ENCODE measurements around the gene NPEPPS.

The NPEPPS gene

GRCh38 chr17:47611372-47612350 is 80.8 kb downstream of the NPEPPS start:
- Histone ChIP-seq H3K36me3 (ENCODE audit: control insufficient read depth, insufficient read depth, low read length) (peaks cover 69% of the 10 kb centered on the region), H3K4me3 (ENCODE audit: extremely low read depth, insufficient read depth, low read length, poor library complexity, severe bottlenecking) (no peak overlapping the region), H3K27ac (ENCODE audit: low read depth, low read length, severe bottlenecking) (no peak overlapping the region), H3K9me3 (ENCODE audit: control insufficient read depth, low read length) (no peaks in the 10 kb centered on the region), H3K4me1 (ENCODE audit: control insufficient read depth, insufficient read depth, low read length, poor library complexity, severe bottlenecking) (no peaks in the 10 kb centered on the region)
- WGBS, 2 experiments (ENCODE audit: insufficient coverage in 2 of 2), result 94 to 100% methylated on average over 1 to 2 of the region's 5 CpGs

GRCh38 chr17:47615766-47616424 is 85.0 kb downstream of the NPEPPS start:
- no peak overlapping the region for H3K4me3 ChIP-seq (ENCODE audit: extremely low read depth, insufficient read depth, low read length, poor library complexity, severe bottlenecking)
- peaks cover 3% of the 10 kb centered on the region for H3K4me1 ChIP-seq (ENCODE audit: control insufficient read depth, insufficient read depth, low read length, poor library complexity, severe bottlenecking)
- H3K9me3 ChIP-seq (ENCODE audit: control insufficient read depth, low read length), result no peaks in the 10 kb centered on the region
- H3K27ac ChIP-seq (ENCODE audit: low read depth, low read length, severe bottlenecking), result no peak overlapping the region
- peaks cover 75% of the 10 kb centered on the region for H3K36me3 ChIP-seq (ENCODE audit: control insufficient read depth, insufficient read depth, low read length)
- 89 to 90% methylated on average over 6 to 7 of the region's 8 CpGs for WGBS, 2 experiments (ENCODE audit: insufficient coverage in 2 of 2)

- H3K27ac ChIP-seq (ENCODE audit: low read depth, low read length, severe bottlenecking), result peak overlapping the region; percentile 32
- H3K36me3 ChIP-seq (ENCODE audit: control insufficient read depth, insufficient read depth, low read length), result peaks cover 67% of the 10 kb centered on the region
- H3K9me3 ChIP-seq (ENCODE audit: control insufficient read depth, low read length), result no peaks in the 10 kb centered on the region
- H3K4me1 ChIP-seq (ENCODE audit: control insufficient read depth, insufficient read depth, low read length, poor library complexity, severe bottlenecking), result peaks cover 21% of the 10 kb centered on the region
- H3K4me3 ChIP-seq (ENCODE audit: extremely low read depth, insufficient read depth, low read length, poor library complexity, severe bottlenecking), result no peak overlapping the region
- 71 to 78% methylated on average over 3 to 4 of the region's 4 CpGs for WGBS, 2 experiments (ENCODE audit: insufficient coverage in 2 of 2)
Observed at GRCh38 chr17:47618410-47618809, 87.5 kb downstream of the NPEPPS start.

- Histone ChIP-seq H3K27ac (ENCODE audit: low read depth, low read length, severe bottlenecking) (no peak overlapping the region), H3K9me3 (ENCODE audit: control insufficient read depth, low read length) (no peaks in the 10 kb centered on the region)
- WGBS, 2 experiments (ENCODE audit: insufficient coverage in 2 of 2), result 100% methylated on average over 1 of the region's 3 CpGs
Observed at GRCh38 chr17:47620503-47621245, 89.8 kb downstream of the NPEPPS start.

GRCh38 chr17:47621293-47622179 is 90.6 kb downstream of the NPEPPS start:
- Histone ChIP-seq H3K27ac (ENCODE audit: low read depth, low read length, severe bottlenecking) (peak overlapping the region; percentile 82), H3K9me3 (ENCODE audit: control insufficient read depth, low read length) (no peaks in the 10 kb centered on the region), H3K4me3 (ENCODE audit: extremely low read depth, insufficient read depth, low read length, poor library complexity, severe bottlenecking) (no peak overlapping the region), H3K4me1 (ENCODE audit: control insufficient read depth, insufficient read depth, low read length, poor library complexity, severe bottlenecking) (peaks cover 21% of the 10 kb centered on the region), H3K36me3 (ENCODE audit: control insufficient read depth, insufficient read depth, low read length) (peaks cover 65% of the 10 kb centered on the region)
- 17 to 24% methylated on average over 4 to 8 of the region's 9 CpGs for WGBS, 2 experiments (ENCODE audit: insufficient coverage in 2 of 2)

More at GRCh38 chr17:47620503-47621245, 89.8 kb downstream of the NPEPPS start:
- peaks cover 21% of the 10 kb centered on the region for H3K4me1 ChIP-seq (ENCODE audit: control insufficient read depth, insufficient read depth, low read length, poor library complexity, severe bottlenecking)
- H3K4me3 ChIP-seq (ENCODE audit: extremely low read depth, insufficient read depth, low read length, poor library complexity, severe bottlenecking), result no peak overlapping the region
- peaks cover 72% of the 10 kb centered on the region for H3K36me3 ChIP-seq (ENCODE audit: control insufficient read depth, insufficient read depth, low read length)

DNA sequence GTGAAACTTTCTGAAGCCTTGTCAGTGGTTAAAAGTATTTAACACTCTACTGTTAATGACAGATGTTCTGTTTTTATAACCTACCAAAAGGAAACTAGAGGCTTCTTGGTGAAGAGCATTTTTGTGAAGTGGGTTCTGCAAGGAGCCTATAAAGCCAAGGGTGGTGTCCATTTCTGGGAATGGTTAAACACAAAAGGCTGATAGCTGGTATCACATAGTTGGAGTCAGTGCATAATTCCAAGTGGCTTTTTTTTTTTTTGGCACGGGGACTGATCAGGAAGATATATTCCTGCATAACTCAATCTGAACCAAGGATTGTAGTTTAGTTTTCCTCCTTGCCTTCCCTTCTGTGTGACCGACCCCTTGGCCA is 91.3 kb downstream of the NPEPPS start:
- Histone ChIP-seq H3K9me3 (ENCODE audit: control insufficient read depth, low read length) (no peaks in the 10 kb centered on the region), H3K27ac (ENCODE audit: low read depth, low read length, severe bottlenecking) (peak overlapping the region; percentile 82), H3K36me3 (ENCODE audit: control insufficient read depth, insufficient read depth, low read length) (peaks cover 63% of the 10 kb centered on the region), H3K4me1 (ENCODE audit: control insufficient read depth, insufficient read depth, low read length, poor library complexity, severe bottlenecking) (peaks cover 21% of the 10 kb centered on the region), H3K4me3 (ENCODE audit: extremely low read depth, insufficient read depth, low read length, poor library complexity, severe bottlenecking) (no peak overlapping the region)
- WGBS, 2 experiments (ENCODE audit: insufficient coverage in 2 of 2), result 71% methylated on average over 1 of the region's 2 CpGs; no CpG with 5 or more reads in 1 of the 2 experiments

DNA sequence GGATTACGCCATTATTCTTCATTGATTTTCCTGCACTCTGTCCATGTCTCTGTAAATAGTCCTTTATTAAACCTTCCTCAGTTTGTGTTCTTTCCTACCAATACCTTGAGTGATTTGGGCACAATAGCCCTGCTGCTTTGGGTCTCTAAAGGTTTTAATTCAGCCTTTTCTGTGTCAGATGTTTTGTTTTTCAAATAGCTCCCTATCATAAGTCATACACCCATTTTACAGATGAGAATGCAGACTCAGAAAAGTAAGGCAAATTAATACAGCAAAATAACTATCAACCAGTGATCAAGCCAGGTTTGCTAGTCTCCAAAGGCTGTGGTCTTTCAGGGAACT is 93.8 kb downstream of the NPEPPS start:
- Histone ChIP-seq H3K27ac (ENCODE audit: low read depth, low read length, severe bottlenecking) (no peak overlapping the region), H3K4me1 (ENCODE audit: control insufficient read depth, insufficient read depth, low read length, poor library complexity, severe bottlenecking) (peaks cover 21% of the 10 kb centered on the region), H3K4me3 (ENCODE audit: extremely low read depth, insufficient read depth, low read length, poor library complexity, severe bottlenecking) (no peak overlapping the region), H3K9me3 (ENCODE audit: control insufficient read depth, low read length) (no peaks in the 10 kb centered on the region), H3K36me3 (ENCODE audit: control insufficient read depth, insufficient read depth, low read length) (peaks cover 39% of the 10 kb centered on the region)
- WGBS, 2 experiments (ENCODE audit: insufficient coverage in 2 of 2), result 33 to 57% methylated on average over 1 of the region's 1 CpG

DNA sequence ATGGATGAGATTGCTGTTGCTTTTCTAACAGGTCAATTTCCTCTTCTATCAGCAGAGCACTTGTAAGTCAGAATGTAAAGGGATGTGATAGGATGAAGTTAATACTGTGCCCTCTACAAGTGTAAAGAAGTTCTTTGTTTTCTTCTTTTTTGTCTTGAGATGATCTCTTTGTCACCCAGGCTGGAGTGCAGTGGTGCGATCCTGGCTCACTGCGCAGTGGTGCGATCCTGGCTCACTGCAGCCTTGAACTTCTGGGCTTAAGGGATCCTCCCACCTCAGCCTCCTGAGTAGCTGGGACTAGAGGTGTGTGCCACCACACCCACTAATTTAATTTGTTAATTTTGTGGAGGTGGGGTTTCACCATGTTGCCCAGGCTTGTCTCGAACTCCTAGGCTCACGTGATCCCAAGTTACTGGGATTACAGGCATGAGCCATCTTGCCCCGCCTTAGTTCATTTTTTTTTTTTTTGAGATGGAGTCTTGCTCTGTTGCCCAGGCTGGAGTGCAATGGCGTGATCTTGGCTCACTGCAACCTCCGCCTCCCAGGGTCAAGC is 97.2 kb downstream of the NPEPPS start:
- Histone ChIP-seq H3K4me3 (ENCODE audit: extremely low read depth, insufficient read depth, low read length, poor library complexity, severe bottlenecking) (no peak overlapping the region), H3K27ac (ENCODE audit: low read depth, low read length, severe bottlenecking) (no peak overlapping the region), H3K36me3 (ENCODE audit: control insufficient read depth, insufficient read depth, low read length) (peaks cover 32% of the 10 kb centered on the region), H3K4me1 (ENCODE audit: control insufficient read depth, insufficient read depth, low read length, poor library complexity, severe bottlenecking) (peaks cover 3% of the 10 kb centered on the region), H3K9me3 (ENCODE audit: control insufficient read depth, low read length) (no peaks in the 10 kb centered on the region)
- 88 to 91% methylated on average over 3 to 5 of the region's 8 CpGs for WGBS, 2 experiments (ENCODE audit: insufficient coverage in 2 of 2)

DNA sequence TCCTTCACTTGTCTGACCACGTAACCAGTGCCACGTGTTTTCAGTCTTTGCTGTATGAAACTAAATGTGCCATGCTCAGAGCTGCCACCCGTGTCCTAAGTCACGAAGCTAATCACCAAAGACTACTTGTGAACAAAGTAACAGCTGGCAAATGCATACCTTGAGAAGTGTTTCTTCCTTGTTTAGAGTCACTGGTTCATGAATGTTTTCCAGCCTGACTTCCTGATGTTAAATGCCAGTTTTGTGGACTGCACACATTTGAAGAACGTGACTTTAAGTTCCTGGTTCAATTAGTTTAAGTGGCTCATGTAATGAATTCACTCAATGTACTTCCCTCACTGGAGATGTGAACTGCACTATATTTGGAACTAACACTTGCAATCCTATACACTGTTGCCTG is 98.9 kb downstream of the NPEPPS start:
- no peak overlapping the region for H3K4me3 ChIP-seq (ENCODE audit: extremely low read depth, insufficient read depth, low read length, poor library complexity, severe bottlenecking)
- H3K9me3 ChIP-seq (ENCODE audit: control insufficient read depth, low read length), result no peaks in the 10 kb centered on the region
- WGBS, 2 experiments (ENCODE audit: insufficient coverage in 2 of 2), result 80 to 91% methylated on average over 4 of the region's 5 CpGs
- H3K27ac ChIP-seq (ENCODE audit: low read depth, low read length, severe bottlenecking), result no peak overlapping the region
- peaks cover 16% of the 10 kb centered on the region for H3K36me3 ChIP-seq (ENCODE audit: control insufficient read depth, insufficient read depth, low read length)
- no peaks in the 10 kb centered on the region for H3K4me1 ChIP-seq (ENCODE audit: control insufficient read depth, insufficient read depth, low read length, poor library complexity, severe bottlenecking)

All from mesodermal cell (in vitro differentiated cells).